ENCODE results near the gene NUP98.
"Not testable (repeated sequence)": the region's sequence is repeated elsewhere in the genome, so short reads cannot be mapped to it uniquely, and the experiment has no call there.

Gene NUP98

DNA sequence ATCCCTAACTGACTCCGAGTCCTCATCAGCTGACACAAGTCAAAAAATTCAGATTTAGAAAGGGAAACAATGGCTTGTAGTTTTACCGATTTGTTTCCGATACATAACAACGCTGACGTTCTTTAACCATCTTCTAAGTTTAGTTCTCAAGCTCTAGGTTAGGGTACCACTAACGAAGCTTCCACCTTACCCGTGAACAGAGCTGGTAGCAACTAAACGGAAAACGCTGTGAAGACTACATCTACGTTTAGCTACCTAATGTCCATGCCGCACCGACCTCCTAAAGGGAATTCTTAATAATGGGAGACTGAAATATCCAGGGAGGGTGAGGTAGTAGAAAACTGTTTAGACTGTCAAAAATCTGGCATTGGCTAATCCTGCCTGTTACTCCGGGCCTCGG is 1.0 kb downstream of the NUP98 start:
- DNase-seq = peak in 1 of 6 experiments; percentile 30

DNA sequence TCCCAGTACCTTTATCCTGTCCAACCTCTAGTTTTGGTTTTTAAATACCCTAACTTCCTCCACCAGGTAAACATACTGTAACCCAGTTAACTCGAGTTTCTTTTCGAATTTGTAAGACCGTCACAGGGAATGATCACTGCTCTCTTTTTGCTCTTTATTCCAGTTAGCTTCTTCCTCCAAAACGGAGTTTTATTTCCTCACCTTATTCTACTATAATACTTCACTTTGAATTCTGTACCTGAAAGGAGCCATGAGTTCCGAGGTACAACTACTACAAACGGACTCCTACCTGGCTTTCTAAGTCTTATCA is 1.4 kb downstream of the NUP98 start:
- DNase-seq = no peak

DNA sequence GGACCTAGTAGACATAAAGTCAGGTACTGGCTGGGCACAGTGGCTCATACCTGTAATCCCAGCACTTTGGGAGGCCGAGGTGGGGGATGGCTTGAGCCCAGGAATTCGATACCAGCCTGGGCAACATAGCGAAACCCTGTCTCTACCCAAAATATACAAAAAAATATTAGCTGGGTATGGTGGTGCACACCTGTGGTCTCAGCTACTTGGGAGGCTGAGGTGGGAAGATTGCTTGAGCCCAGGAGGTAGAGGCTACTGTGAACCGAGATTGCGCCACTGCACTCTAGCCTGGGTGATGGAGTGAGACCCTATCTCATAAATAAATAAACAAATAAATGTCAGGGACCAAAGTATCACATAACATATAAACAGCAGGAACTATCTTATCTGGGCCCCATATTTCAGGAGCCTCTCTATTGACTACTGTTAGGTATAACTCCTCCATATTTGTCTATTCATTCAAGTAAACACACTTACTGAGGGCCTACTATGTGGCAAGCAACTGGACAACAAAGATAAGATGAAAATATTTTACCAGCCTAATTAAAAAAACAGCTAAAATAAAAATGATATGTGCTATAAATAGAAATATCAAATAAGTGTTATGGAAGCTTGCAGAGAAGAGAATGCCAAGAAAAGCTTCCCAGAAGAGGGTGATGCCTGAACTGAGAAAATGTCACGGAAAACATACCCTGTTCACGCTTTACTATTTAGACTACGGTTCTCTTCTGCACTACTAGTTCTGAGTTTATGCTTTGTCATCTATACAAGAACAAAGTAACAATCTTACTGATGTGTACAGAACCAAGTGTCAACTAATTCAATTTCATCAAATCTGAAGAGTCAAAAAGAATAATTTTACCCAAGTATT is 2.0 kb downstream of the NUP98 start:
- peak in 1 of 6 experiments; percentile 6 for DNase-seq

DNA sequence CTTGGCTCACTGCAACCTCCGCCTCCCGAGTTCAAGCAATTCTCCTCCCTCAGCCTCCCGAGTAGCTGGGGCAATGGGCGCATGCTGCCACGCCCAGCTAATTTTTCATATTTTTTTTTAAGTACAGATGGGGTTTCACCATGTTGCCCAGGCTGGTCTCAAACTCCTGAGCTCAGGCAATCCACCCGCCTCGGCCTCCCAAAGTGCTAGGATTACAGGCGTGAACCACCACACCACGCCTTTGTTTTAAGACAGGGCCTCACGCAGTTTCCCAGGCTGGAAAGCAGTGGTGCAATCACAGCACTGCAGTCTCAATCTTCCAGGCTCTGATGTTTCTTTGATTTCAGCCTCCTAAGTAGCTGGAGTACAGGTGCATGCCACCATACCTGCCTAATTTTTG is 3.0 kb downstream of the NUP98 start:
- DNase-seq = not testable (repeated sequence)

DNA sequence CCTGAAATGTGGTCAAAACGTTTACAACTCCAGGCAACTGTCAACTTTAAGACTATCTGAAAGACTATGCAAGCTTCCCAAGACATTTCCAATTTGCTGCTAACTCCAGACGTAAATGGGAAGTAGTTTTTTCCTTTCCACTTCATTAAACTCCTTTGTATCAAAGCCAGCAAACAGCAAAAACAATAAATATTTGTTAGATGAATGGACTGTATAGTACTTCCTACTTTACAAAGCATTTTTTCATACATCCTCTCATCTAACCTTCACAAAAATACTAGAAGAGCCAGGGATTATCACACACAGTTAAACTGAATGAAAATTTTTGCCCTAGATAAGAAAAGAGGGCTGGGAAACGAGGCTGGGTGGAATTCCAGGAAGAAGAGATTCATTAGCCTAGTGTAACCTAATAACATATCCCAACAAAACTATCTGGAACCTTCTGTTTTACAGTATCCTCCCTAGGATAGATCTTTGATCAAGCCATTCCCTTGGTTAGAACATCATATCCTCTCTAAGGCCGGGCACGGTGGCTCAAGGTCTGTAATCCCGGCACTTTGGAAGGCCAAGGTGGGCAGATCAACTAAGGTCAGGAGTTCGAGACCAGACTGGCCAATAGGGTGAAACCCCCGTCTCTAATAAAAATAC is 10.4 kb downstream of the NUP98 start:
- no peak for DNase-seq

DNA sequence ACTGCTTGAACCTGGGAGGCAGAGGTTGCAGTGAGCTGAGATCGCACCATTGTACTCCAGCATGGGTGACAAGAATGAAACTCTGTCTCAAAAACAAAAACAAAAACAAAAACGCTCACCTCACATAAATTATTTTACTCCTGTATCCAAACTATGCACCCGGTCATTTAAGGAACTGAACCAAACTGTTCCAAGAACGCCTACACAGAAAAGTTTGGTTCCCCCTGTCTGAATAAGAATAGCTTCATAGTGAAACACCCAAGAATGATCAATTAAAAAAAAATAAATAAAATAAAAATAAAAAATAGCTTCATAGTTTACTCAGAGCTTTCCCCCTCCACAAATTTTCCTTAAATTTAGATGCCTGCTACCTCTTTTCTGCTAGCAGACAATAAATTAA is 13.7 kb downstream of the NUP98 start:
- DNase-seq = no peak

DNA sequence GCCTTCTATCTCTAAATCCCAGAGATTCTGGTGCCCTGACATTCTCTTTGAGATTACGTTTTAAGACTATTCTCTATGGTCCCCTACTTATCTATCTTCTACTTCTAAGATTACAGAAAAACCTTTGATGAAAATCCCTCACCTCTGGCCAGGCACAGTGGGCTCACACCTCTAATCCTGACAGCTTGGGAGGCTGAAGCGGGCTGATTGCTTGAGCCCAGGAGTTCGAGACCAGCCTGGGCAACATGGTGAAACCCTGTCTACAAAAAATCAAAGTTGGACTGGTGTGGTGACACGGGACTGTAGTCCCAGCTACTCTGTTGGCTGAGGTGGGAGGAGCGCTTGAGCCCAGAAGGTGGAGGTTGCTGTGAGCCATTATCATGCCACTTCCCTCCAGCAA is 14.4 kb downstream of the NUP98 start:
- no peak for DNase-seq

DNA sequence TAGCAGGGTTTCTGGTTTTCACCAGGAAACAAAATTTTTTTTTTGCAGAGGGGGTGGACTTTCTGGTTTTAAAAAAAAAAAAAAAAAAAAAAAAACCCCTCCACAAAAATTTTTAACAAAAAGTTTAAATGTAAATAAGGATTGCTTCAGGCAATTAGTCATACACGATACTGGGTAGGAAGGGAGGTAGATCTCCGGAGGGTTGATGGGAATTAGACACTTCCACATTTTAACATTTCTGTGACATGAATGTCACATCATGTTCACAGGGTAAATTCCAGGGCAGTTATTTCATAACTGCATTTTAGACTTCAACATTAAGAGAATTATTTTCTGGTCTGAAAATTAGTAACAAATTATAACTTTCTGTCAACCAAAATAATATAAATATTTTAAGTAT is 15.9 kb downstream of the NUP98 start:
- DNase-seq = no peak

DNA sequence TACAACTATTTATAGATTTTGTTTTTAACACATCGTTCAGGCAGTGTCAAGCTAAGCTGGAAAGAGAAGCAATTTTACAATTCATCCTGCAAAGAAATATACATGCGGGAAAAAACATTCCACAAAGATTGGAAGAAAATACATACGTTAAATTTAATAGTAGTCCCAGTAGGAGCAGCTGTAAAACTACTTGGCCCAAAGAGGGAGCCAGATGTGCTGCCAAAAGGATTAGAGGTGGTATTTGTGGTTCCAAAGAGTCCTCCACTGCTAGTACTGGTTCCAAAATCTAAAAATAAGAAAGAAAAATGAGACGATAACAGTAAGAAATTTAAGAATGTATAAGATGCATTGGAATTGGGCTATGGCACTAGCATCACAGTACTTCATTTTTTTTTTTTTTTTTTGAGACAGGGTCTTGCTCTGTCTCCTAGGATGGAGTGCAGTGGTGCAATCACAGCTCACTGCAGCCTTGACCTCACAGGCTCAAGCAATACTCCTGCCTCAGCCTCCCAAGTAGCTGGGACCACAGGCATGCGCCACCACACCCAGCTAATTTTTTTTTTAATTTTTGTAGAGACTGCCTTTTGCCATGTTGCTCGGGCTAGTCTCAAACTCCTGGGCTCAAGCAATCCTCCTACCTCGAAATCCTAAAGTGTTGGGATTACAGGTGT is 21.5 kb downstream of the NUP98 start:
- no peak for DNase-seq

DNA sequence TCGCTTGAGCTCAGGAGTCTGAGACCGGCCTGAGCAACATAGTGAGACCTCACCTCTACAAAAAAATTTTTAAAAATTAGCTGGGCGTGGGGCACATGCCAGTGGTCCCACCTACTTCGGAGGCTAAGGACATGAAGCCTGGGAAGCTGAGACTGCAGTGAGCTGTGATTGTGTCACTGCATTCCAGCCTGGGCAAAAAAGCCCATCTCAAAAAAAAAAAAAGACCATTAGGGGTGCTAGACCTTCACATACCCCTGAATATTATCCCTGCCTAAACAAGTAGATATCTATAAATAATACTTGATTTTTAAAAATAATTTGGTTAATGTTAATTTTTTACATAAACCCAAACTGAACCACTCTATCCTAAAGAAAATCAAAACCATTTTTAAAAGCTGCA is 24.2 kb downstream of the NUP98 start:
- DNase-seq = no peak

DNA sequence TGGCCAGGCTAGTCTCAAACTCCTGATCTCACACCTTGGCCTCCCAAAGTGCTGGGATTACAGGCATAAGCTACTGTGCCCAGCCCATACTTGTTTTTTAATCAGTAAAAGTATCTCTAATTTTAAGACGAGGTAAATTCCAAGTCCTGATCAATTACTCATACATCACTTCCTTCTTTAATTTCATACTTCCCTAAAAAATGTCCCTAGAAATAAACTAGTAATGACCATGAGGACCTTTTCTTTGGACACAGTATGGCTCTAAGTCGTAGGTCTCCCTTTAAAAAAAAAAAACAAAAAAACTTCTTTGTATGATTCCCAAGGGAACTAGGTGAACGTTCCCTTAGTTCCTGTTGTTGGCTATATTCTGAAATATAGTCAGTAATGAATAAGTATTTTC is 29.8 kb downstream of the NUP98 start:
- no peak for DNase-seq

DNA sequence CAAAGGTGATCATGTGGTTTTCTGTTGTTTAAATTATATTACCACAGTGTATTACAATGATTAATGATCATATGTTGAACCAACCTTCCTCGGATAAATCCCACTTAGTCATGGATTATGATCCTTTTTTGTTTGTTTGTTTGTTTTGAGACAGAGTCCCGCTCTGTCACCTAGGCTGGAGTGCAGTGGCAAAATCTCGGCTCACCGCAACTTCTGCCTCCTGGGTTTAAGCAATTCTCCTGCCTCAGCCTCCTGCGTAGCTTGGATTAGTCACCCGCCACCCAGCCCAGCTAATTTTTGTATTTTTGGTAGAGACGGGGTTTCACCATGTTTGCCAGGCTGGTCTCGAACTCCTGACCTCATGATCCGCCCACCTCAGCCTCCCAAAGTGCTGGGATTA is 30.5 kb downstream of the NUP98 start:
- DNase-seq = not testable (repeated sequence)

DNA sequence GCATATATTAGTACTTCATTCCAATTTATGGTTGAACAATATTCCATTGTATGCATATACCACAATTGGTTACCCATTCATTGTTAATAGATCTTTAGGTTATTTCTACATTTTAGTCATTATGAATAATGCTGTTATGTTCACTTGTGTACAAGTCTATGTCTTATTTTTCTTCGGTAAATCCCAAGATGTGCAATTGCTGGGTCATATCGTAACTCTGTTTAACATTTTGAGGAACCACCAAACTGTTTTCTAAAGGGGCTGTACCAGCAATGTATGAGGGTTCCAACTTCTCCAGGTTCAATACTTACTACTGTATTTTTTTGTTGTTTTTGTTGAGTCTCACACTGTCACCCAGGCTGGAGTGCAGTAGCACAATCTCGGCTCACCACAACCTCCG is 33.1 kb downstream of the NUP98 start:
- DNase-seq = no peak

DNA sequence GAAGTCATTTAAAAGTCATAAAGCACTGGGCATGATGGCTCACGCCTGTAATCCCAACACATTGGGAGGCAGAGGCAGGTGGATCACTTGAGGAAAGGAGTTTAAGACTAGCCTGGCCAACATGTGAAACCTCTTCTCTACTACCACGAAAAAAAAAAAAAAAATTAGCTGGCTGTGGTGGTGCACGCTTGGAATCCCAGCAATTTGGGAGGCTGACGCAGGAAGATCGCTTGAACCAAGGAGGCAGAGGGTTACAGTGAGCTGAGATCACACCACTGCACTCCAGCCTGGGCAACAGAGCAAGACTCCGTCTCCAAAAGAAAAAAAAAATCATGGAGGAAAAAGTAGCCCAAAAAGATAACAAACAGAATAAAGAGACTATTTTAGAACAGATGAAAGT is 42.2 kb downstream of the NUP98 start:
- no peak for DNase-seq

DNA sequence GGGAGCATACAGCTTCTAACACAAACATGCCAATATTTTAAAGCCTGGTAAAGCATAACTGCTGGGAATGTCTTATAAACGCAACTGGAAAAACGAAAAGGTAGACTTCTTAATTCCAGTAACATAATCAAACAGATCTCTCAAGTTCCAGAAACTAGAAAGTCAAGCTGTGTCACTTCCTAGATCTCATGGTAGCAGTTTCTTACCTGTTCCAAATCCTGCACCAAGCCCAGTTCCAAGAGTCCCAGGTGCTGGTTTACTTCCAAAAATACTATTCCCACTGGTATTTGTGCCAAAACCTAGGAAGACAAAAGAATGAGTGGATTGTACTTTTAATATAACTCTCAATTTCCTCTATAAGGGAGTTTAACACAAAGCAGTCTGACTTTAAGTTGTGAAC is 44.2 kb downstream of the NUP98 start:
- no peak for DNase-seq

DNA sequence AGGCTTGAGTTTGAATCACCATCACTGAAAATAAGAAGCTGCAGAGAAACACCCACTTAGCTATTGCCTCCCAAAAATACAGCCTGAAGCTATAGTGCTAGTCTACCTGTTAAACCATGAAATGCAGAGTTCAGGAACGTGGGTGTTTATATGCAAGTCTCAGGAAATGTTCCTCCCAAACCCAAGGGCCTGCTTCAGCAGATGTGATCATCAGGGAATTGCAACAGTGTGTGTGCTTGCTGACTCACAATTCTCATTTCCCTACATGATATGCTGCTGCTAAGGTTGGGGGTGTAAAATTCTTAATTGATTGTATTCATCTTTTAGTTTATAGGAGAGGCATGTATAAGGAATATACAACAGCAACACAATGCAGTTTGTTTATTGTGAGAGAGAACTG is 49.6 kb downstream of the NUP98 start:
- no peak for DNase-seq

DNA sequence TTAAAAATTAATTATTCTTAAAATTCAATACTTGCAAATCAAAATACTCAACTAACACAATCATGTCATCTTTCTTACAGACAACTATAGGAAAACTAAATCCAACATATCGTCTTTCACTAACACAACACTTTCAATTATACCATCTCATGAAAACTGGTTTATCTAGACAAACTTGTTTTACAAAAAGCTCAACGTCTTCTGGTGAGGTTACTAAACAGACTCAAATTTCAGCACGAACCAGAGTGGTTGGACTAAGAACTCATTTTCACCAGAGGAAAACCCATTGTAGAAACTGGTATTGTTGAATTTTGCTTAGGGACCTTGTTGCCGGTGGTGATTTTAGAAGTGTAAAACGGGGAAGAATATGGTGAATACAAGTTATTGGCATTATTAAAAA is 52.2 kb downstream of the NUP98 start:
- DNase-seq = no peak

DNA sequence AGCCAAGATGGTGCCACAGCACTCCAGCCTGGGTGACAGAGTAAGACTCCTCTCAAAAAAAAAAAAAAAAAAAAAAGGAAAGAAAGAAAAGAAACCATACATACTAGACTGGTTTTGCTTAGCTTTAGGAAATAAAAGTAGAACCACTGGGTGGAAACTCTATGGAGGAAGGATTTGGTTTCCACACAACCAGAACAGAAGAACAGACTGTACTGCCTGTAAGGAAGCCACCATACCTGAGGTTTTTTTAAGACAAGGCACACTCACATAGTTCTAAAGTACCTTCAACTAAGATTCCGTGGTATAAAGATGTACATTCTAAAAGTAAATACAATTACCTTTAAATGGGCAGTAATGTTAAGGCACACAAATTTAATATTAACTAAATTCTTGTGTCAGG is 58.6 kb downstream of the NUP98 start:
- no peak for DNase-seq

DNA sequence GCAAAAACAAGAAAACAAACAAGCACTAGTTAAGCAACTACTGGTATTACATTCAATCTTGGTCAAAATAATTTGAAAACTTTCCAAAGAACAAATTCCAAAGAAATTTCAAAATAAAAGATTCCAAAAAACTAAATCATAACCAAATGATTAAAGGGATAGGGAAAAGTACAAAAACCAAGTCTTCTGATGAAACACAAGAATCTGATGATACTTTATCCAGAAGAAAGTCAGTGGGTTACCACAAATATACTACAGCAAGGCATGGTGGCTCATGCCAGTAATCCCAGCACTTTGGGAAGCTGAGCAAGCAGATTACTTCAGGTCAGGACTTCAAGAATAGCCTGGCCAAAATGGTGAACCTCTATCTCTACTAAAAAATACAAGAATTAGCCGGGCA is 59.1 kb downstream of the NUP98 start:
- no peak for DNase-seq

DNA sequence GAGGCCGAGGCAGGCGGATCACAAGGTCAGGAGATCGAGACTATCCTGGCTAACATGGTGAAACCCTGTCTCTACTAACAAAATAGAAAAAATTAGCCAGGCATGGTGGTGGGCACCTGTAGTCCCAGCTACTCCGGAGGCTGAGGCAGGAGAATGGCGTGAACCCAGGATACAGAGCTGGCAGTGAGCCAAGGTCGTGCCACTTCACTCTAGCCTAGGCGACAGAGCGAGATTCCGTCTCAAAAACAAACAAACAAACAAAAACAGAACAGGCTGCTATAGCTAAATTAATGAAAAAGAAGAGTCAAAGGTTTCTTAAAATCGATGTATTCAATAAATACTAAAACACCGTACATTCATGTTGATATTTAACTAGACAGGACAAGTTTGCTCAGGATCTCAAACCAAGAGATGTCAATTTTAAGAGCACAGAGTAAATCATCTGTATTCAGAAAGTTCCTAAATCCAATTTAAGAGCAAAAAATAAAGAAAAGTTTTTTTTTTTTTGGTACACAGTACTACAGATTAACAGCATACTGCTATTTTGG is 59.9 kb downstream of the NUP98 start:
- no peak for DNase-seq

DNA sequence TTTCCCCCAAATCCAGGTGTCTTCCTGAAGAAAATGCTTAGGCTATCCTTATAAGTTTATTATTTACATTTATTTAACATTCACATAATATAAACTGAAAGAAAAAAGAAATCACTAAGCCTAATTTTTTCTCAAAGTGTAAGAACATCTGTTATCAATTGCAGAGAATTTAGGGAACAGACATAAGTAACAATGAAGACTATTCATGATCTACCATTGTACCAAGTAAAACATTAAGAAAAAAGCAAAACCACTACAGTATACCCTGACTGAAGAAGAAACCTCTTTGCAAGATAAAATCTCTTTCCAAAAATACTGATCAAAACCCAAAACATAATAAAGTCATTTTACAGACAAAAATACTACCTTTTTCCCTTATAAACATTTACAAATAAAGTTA is 60.5 kb downstream of the NUP98 start:
- no peak for DNase-seq

DNA sequence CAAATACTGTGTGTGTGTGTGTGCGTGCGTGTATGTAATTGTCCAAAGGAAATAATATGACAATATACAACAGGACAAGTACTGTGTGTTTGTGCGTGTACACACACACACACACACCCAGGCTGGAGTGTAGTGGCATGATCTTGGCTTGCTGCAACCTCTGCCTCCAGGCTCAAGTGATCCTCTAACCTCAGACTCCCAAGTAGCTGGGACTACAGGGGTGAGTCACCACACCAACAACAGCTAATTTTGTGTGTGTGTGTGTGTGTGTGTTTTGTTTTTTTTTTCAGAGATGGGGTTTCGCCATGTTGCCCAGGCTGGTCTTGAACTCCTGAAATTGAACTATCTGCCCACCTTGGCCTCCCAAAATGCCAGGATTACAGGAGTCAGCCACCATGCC is 61.5 kb downstream of the NUP98 start:
- DNase-seq = no peak

DNA sequence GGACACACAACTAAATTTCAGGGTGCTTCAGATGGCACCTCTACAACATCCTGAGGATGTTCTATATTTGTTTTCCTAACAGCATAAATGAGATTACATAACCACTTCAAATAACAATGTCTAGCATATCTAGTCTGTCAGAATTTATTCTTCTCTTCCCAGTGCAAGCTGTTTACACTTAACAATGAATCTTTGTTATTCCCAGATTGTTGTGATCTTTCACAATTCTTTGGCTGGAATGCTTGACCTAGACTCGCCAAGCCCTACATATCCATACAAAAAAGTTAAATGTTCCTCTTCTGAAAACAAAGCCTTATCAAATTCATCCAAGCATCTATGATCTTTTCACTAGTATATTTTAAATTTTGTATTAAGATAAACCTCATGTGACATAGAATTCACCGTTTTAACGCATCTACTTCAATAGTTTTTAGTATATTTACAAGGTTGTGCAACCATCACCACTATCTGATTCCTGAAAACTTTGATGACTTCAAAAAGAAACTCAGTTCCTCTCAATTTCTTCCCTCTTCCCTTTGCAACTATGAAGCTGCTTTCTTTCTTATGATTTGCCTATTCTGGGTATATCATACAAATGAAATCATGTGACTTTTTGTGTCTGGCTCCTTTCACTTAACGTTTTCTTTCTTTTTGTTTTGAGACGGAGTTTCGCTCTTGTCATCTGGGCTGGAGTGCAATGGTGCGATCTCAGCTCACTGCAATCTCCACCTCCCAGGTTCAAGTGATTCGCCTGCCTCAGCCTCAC is 64.5 kb downstream of the NUP98 start:
- peak in 1 of 6 experiments; percentile 6 for DNase-seq

Data from stimulated activated naive CD4-positive, alpha-beta T cell (primary cell).